OCI-LY3 (cell line): ENCODE results near the gene HPS3.

Experiments
- EZH2phosphoT487 ChIP-seq: fragments of 200-600 bp; shearing (Covaris generic); IDR thresholded peaks from 2 replicates; pipeline ENCODE4 v1.6.1; 2018; ENCODE audit warnings: antibody characterized with exemption, mixed run types, low read depth
- TF ChIP-seq, protein P1 (sequence below): fragments of 200-600, 300-600 bp; sonication (generic); IDR thresholded peaks from 2 replicates; pipeline ENCODE4 v1.5.1; 2014; ENCODE audit warnings: antibody characterized with exemption, low read length, low read depth

- TF ChIP-seq, protein P1, sequence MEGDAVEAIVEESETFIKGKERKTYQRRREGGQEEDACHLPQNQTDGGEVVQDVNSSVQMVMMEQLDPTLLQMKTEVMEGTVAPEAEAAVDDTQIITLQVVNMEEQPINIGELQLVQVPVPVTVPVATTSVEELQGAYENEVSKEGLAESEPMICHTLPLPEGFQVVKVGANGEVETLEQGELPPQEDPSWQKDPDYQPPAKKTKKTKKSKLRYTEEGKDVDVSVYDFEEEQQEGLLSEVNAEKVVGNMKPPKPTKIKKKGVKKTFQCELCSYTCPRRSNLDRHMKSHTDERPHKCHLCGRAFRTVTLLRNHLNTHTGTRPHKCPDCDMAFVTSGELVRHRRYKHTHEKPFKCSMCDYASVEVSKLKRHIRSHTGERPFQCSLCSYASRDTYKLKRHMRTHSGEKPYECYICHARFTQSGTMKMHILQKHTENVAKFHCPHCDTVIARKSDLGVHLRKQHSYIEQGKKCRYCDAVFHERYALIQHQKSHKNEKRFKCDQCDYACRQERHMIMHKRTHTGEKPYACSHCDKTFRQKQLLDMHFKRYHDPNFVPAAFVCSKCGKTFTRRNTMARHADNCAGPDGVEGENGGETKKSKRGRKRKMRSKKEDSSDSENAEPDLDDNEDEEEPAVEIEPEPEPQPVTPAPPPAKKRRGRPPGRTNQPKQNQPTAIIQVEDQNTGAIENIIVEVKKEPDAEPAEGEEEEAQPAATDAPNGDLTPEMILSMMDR: no peak
- TF ChIP-seq EZH2phosphoT487: no peak
Observed at GRCh38 chr3:149186219-149186618, 56.8 kb downstream of the HPS3 start.
